ENCODE data around the gene SEPTIN6.

Gene SEPTIN6

DNA sequence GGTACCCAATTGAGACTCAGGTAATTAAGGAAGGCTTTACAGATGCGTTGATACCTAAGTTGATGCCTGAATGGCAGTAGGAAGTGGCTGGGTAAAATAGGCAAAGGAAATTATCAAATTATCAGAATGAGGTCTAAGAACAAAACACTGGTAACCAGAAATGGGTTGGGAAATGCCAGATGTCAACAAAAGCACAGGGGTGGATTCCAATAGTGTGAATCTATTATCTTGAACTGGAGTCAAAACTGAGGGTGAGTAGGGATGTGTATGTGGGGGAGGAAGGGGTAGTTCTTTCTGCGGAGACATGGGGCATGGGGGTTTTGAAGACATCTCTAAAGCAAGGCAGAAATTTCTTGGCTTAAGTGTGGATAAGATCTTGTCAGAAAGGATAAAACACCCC, 16.0 kb upstream of the SEPTIN6 start:
- no peak for DNase-seq (ENCODE audit: low read depth in 1 of 2, low spot score in 1 of 2)
- Histone ChIP-seq H3K27ac (replicated peaks) (no peak overlapping the region), H3K27me3 (ENCODE audit: insufficient read depth, poor library complexity, severe bottlenecking) (no peaks in the 10 kb centered on the region), H3K4me3 (replicated peaks; ENCODE audit: insufficient read depth, low read length) (no peak overlapping the region)
- TF ChIP-seq SPI1 (IDR thresholded peaks at IDR 0.05; ENCODE audit: borderline replicate concordance, low read depth): no peak
- TF ChIP-seq GABPA (IDR thresholded peaks at IDR 0.05; ENCODE audit: low read depth): no peak
- TF ChIP-seq POLR2AphosphoS5 (IDR thresholded peaks at IDR 0.05; ENCODE audit: low read depth): no peak
- TF ChIP-seq, protein P1, sequence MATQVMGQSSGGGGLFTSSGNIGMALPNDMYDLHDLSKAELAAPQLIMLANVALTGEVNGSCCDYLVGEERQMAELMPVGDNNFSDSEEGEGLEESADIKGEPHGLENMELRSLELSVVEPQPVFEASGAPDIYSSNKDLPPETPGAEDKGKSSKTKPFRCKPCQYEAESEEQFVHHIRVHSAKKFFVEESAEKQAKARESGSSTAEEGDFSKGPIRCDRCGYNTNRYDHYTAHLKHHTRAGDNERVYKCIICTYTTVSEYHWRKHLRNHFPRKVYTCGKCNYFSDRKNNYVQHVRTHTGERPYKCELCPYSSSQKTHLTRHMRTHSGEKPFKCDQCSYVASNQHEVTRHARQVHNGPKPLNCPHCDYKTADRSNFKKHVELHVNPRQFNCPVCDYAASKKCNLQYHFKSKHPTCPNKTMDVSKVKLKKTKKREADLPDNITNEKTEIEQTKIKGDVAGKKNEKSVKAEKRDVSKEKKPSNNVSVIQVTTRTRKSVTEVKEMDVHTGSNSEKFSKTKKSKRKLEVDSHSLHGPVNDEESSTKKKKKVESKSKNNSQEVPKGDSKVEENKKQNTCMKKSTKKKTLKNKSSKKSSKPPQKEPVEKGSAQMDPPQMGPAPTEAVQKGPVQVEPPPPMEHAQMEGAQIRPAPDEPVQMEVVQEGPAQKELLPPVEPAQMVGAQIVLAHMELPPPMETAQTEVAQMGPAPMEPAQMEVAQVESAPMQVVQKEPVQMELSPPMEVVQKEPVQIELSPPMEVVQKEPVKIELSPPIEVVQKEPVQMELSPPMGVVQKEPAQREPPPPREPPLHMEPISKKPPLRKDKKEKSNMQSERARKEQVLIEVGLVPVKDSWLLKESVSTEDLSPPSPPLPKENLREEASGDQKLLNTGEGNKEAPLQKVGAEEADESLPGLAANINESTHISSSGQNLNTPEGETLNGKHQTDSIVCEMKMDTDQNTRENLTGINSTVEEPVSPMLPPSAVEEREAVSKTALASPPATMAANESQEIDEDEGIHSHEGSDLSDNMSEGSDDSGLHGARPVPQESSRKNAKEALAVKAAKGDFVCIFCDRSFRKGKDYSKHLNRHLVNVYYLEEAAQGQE (IDR thresholded peaks at IDR 0.05; ENCODE audit: insufficient replicate concordance, low read depth): no peak
- TF ChIP-seq, protein P2, sequence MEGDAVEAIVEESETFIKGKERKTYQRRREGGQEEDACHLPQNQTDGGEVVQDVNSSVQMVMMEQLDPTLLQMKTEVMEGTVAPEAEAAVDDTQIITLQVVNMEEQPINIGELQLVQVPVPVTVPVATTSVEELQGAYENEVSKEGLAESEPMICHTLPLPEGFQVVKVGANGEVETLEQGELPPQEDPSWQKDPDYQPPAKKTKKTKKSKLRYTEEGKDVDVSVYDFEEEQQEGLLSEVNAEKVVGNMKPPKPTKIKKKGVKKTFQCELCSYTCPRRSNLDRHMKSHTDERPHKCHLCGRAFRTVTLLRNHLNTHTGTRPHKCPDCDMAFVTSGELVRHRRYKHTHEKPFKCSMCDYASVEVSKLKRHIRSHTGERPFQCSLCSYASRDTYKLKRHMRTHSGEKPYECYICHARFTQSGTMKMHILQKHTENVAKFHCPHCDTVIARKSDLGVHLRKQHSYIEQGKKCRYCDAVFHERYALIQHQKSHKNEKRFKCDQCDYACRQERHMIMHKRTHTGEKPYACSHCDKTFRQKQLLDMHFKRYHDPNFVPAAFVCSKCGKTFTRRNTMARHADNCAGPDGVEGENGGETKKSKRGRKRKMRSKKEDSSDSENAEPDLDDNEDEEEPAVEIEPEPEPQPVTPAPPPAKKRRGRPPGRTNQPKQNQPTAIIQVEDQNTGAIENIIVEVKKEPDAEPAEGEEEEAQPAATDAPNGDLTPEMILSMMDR (IDR thresholded peaks at IDR 0.05; ENCODE audit: insufficient read depth, low read length): no peak

- DNase-seq (ENCODE audit: low read depth in 1 of 2, low spot score in 1 of 2): no peak
- H3K4me3 ChIP-seq (replicated peaks; ENCODE audit: insufficient read depth, low read length): no peak overlapping the region
- TF ChIP-seq SPI1 (IDR thresholded peaks at IDR 0.05; ENCODE audit: borderline replicate concordance, low read depth): no peak
- no peak for TF ChIP-seq POLR2AphosphoS5 (IDR thresholded peaks at IDR 0.05; ENCODE audit: low read depth)
- TF ChIP-seq GABPA (IDR thresholded peaks at IDR 0.05; ENCODE audit: low read depth): no peak
- TF ChIP-seq, protein P2 (IDR thresholded peaks at IDR 0.05; ENCODE audit: insufficient read depth, low read length): no peak
- TF ChIP-seq, protein P1 (IDR thresholded peaks at IDR 0.05; ENCODE audit: insufficient replicate concordance, low read depth): no peak
- no peaks in the 10 kb centered on the region for H3K27me3 ChIP-seq (ENCODE audit: insufficient read depth, poor library complexity, severe bottlenecking)
- no peak overlapping the region for H3K27ac ChIP-seq (replicated peaks)
Observed at GRCh38 chrX:119706616-119707015, 13.6 kb upstream of the SEPTIN6 start.

GRCh38 chrX:119698845-119699244, 5.9 kb upstream of the SEPTIN6 start:
- H3K27me3 ChIP-seq (ENCODE audit: insufficient read depth, poor library complexity, severe bottlenecking): no peaks in the 10 kb centered on the region
- peak in 1 of 2 experiments; percentile 48 for DNase-seq (ENCODE audit: low read depth in 1 of 2, low spot score in 1 of 2)
- TF ChIP-seq, protein P2 (IDR thresholded peaks at IDR 0.05; ENCODE audit: insufficient read depth, low read length): peak; percentile 6
- TF ChIP-seq SPI1 (IDR thresholded peaks at IDR 0.05; ENCODE audit: borderline replicate concordance, low read depth): no peak
- no peak overlapping the region for H3K27ac ChIP-seq (replicated peaks)
- no peak overlapping the region for H3K4me3 ChIP-seq (replicated peaks; ENCODE audit: insufficient read depth, low read length)

GRCh38 chrX:119696251-119696890, 3.4 kb upstream of the SEPTIN6 start:
- H3K27ac ChIP-seq (replicated peaks): no peak overlapping the region
- no peak overlapping the region for H3K4me3 ChIP-seq (replicated peaks; ENCODE audit: insufficient read depth, low read length)
- DNase-seq (ENCODE audit: low read depth in 1 of 2, low spot score in 1 of 2): no peak
- TF ChIP-seq SPI1 (IDR thresholded peaks at IDR 0.05; ENCODE audit: borderline replicate concordance, low read depth) (no peak), GABPA (IDR thresholded peaks at IDR 0.05; ENCODE audit: low read depth) (no peak), POLR2AphosphoS5 (IDR thresholded peaks at IDR 0.05; ENCODE audit: low read depth) (no peak)
- TF ChIP-seq, protein P2 (IDR thresholded peaks at IDR 0.05; ENCODE audit: insufficient read depth, low read length): no peak
- TF ChIP-seq, protein P1 (IDR thresholded peaks at IDR 0.05; ENCODE audit: insufficient replicate concordance, low read depth): no peak
- no peaks in the 10 kb centered on the region for H3K27me3 ChIP-seq (ENCODE audit: insufficient read depth, poor library complexity, severe bottlenecking)

Data from HL-60 (cell line).